Stimulated activated CD8-positive, alpha-beta memory T cell treated with anti-CD3 and anti-CD28 coated beads, Interleukin-7, amount 100 ng/mL, for 4 hours (primary cell): ENCODE data around the gene NFX1.
"Not testable (repeated sequence)": the region's sequence is repeated elsewhere in the genome, so short reads cannot be mapped to it uniquely, and the experiment has no call there.

Experiments
- DNase-seq, 2 donors: peaks; one replicate each; pipeline ENCODE4 v3.0.0-alpha.2; 2020; ENCODE audit warnings: low read depth in 2 of 2

NFX1 gene

GRCh38 chr9:33310748-33311147, 20.4 kb downstream of the NFX1 start:
- DNase-seq = no peak

DNA sequence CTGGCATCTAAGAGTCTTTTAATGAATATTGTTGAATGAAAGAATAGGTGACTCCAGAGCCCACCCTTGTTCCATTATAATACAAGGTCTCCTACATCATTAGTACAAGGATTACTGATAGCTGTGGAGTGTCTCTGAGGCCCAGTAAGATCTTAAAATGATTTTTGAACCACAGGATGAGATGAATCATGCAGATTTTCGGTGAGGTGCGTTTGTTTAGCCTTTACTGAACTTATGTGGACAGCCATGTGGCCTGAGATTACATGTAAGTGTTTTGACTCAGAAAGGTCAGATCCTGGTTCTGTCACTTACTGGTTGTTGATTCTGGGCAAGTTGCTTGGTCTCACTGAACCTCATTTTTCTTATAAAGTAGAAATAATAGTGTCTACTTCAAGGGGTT, 21.6 kb downstream of the NFX1 start:
- no peak for DNase-seq

GRCh38 chr9:33315371-33315770, 25.1 kb downstream of the NFX1 start:
- no peak for DNase-seq

DNA sequence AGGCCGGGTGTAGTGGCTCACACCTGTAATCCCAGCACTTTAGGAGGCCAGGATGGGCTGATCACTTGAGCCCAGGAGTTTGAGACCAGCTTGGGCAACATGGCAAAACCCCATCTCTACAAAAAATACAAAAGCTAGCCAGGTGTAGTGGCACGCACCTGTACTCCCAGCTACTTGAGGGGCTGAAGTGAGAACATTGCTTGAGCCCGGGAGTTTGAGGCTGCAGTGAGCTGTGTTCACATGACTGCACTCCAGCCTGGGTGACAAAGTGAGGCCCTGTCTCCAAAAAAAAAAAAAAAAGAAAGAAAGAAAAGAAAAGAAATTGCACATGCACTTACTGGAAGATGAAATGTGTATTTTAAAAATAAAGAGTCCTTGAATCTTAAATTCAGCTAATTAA, 26.8 kb downstream of the NFX1 start:
- DNase-seq = not testable (repeated sequence)

DNA sequence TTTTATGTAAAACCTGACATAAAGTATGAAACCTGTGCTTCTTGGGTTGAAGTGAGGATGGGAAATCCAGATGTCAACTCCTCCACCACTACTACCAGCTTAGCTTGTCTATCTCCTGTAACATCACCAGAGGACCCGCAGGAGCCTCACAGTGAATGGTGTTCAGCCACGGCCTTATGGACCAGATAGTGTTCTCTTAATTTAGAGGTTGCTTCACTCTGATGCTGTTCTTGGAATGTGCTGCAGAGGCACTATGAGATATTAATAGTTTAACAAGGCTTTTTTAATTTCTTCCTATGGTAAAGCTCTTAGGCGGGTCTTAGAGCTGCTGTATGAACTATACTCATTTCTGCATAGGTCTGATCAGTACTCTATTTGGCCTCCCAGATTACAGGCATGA, 27.9 kb downstream of the NFX1 start:
- no peak for DNase-seq

DNA sequence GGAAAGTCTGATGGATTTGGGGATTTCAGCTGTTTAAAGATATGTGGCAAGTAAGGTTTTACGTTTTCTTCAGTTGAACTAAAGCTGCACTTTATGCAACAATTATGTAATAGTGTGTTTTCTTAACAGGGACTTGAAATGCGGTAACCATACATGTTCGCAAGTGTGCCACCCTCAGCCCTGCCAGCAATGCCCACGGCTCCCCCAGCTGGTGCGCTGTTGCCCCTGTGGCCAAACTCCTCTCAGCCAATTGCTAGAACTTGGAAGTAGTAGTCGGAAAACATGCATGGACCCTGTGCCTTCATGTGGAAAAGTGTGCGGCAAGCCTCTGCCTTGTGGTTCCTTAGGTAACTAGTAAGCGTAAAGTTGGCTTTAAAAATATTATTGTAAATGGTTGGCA, 28.5 kb downstream of the NFX1 start:
- DNase-seq = no peak

- DNase-seq = no peak
Measured at GRCh38 chr9:33320230-33320567, 29.9 kb downstream of the NFX1 start.

- no peak for DNase-seq
Measured at GRCh38 chr9:33320568-33321261, 30.4 kb downstream of the NFX1 start.

DNA sequence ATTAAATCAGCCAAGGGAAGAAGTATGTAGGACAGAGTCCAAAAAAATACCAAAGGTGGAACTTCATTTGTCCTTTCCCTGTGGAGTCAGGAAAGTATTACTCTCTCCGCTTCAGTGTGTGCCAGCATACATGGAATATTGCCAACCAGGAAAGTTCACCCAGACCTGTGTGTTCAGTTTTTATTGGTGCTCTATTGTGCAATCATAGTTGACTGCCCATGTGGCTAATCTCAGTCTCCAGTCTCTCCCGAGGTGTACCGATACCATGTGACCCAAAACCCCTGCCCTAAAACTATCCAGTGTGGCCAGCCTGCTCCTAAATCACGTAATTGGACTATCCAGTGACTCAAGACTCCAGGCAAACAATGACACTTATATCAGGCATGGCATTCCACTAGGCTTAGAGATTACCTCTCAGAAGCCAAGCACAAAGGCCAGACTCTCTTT, 38.8 kb downstream of the NFX1 start:
- DNase-seq = no peak

DNA sequence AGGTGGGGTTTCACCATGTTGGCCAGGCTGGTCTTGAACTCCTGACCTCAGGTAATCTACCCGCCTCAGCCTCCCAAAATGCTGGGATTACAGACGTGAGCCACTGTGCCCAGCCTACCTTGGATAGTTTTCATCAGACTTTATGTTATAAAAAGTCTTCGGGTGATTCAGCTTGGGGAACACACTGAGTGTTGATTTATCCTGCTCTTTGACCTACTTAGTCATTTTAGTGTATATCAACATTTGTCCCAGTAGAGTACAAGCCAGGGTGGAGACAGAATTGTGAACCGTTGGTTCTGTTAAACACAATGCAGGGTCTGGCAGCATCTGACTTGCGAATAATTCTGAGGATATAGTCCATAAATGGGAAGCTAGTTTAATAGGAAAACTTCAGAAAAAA, 39.7 kb downstream of the NFX1 start:
- DNase-seq = no peak

- DNase-seq = no peak
Measured at GRCh38 chr9:33331377-33331891, 41.1 kb downstream of the NFX1 start.

- no peak for DNase-seq
Measured at GRCh38 chr9:33332011-33332410, 41.7 kb downstream of the NFX1 start.

DNA sequence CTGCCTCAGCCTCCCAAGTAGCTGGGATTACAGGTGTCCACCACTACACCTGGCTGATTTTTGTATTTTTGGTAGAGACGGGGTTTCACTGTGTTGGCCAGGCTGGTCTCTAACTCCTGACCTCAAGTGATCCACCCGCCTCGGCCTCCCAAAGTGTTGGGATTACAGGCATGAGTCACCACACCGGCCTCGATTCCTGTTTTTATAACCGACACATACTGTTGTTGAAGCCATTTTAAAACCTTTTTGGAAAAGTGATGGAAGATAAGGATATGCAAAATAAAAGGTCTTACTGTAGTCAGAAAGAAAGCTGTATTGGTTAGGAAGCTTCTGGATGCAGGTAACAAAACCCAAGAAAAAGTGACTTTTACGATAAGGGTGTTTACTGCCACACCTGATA, 42.6 kb downstream of the NFX1 start:
- not testable (repeated sequence) for DNase-seq

DNA sequence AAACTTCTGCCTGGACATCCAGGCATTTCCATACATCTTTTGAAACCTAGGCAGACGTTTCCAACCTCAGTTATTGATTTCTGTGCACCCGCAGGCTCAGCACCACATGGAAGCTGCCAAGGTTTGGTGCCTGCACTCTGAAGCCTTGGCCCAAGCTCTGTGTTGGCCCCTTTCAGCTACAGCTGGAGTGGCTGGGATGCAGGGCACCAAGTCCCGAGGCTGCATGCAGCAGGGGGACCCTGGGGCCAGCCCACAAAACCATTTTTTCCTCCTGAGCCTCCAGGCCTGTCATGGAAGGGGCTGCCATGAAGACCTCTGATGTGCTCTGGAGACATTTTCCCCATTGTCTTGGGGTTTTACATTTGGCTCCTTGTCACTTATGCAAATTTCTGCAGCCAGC, 49.9 kb downstream of the NFX1 start:
- DNase-seq = no peak

- no peak for DNase-seq
Measured at GRCh38 chr9:33341182-33341581, 50.9 kb downstream of the NFX1 start.

- no peak for DNase-seq
Measured at GRCh38 chr9:33344145-33344544, 53.8 kb downstream of the NFX1 start.

DNA sequence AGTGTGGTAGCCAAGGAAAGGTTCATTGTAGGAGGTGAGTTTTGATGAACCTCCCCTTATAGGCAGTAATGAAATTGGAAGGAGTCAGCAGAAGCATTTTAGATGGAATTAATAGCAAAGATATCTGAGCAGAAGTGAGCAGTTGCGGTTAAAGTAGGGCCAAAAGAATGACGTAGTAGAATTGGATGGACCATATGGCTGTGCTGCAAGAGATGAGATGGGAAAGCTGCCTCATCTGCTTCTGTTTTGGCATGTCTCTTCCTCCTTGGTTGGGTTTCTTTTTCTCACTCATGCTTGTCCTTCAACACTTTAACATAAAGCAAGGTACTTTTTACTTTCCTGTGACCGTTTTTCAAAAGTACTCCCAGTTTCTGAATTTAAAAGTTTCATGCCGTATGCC, 56.2 kb downstream of the NFX1 start:
- DNase-seq = no peak

- DNase-seq = no peak
Measured at GRCh38 chr9:33348998-33349397, 58.7 kb downstream of the NFX1 start.

GRCh38 chr9:33349743-33350142, 59.4 kb downstream of the NFX1 start:
- no peak for DNase-seq

GRCh38 chr9:33350310-33350709, 60.0 kb downstream of the NFX1 start:
- DNase-seq = no peak

DNA sequence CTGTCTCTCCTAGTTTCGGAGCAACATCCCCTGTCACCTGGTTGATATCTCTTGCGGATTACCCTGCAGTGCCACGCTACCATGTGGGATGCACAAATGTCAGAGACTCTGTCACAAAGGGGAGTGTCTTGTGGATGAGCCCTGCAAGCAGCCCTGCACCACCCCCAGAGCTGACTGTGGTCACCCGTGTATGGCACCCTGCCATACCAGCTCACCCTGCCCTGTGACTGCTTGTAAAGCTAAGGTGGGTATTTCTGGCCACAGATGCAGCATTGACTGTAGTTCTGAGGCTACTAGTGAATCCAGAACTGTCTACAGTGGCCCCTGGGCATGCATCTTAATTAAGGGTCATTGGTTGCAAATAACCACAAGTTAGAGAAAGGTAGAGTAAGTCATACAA, 61.2 kb downstream of the NFX1 start:
- DNase-seq = no peak

DNA sequence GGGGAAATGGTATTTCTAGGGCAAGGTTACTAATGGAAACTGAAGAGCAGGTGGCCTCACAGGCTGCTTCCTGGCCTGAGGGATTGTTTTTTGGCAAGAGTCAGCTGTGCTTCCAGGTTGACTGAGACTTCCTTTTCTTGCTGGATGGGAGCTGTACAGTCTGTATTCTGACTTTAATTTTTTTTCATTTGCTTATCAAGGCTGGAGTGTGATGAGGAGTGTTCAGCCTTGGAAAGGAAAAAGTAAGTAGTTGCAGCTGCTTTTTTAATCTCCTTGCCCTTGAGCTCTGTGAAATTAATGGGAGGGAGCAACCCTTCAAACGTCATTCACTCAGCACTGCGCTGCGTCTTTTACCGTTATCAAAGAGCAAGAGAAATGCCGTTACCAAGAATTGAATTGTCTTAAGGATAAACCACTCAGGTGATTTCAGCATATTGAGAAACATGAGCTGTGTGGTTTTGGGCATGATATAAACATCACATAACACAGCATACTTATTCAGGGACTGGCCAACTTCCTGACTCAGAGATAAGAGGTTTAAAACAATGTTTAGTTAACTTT, 64.4 kb downstream of the NFX1 start:
- DNase-seq = no peak

GRCh38 chr9:33355933-33356332, 65.6 kb downstream of the NFX1 start:
- no peak for DNase-seq

DNA sequence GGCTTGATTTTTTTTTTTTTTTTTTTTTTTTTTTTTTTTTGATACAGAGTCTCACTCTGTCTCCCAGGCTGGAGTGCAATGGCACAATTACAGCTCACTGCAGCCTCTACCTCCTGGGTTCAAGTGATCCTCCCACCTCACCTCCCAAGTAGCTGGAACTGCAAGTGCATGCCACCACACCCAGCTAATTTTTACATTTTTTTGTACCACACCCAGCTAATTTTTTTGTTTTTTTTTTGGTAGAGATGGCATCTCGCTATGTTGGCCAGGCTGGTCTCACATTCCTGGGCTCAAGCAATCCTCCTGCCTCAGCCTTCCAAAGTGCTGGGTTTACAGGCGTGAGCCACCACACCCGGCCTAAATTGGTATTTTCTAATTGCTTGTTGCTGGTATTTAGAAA, 68.3 kb downstream of the NFX1 start:
- DNase-seq = not testable (repeated sequence)
